HCT116 (cell line): ENCODE data around the gene SVBP. TPM values are rescaled to one million over a fixed set of nuclear protein-coding genes. Genes with fewer than 3 reads are reported as not detected.
A peak's percentile ranks its signal among the peaks of the same experiment; 100 is the strongest.

Experiments used
- ATAC-seq: fragments of 200-7000 bp; cut with Tn5 transposase; 2 replicates; pipeline ENCODE4 v1.9.1; 2020; ENCODE audit warnings: mild to moderate bottlenecking, moderate library complexity
- BruUV-seq: library from RNA; stranded (reverse); fragments of 400-500 nt; replicated peaks from 2 replicates; lab custom pipeline; 2021; lab: Mats Ljungman, UMichigan
- CTCF ChIA-PET: fragments of 300-600 bp; sonication (Branson Sonifier 250); formaldehyde crosslinking; loops from one replicate; lab custom pipeline; 2021; ENCODE audit warnings: antibody characterized with exemption; lab: Charles Lee
- POLR2A ChIA-PET: fragments of 300-600, 350-600 bp; sonication (Branson Sonifier 250); formaldehyde crosslinking; loops from one replicate; lab custom pipeline; 2021; ENCODE audit warnings: antibody characterized with exemption; lab: Charles Lee
- RAD21 ChIA-PET, 2 experiments: fragments of 300-600 bp; sonication (Branson Sonifier 250); formaldehyde crosslinking; loops; one replicate each; lab custom pipeline; 2023; ENCODE audit warnings: low total read pairs in 2 of 2; ENCODE audit not compliant: uncharacterized antibody in 2 of 2, unreplicated experiment in 2 of 2, low non-redundant PET in 1 of 2; lab: Charles Lee
- DNase-seq: peaks from one replicate; pipeline ENCODE4 v3.0.0-alpha.2; 2010; ENCODE audit warnings: low read depth, low spot score
- H2AFZ ChIP-seq: fragments of 200-600 bp; shearing (Covaris generic), sonication (generic); 2 replicates; pipeline ENCODE4 v1.6.1; 2017; ENCODE audit warnings: low read depth, mixed run types, mixed read lengths, antibody characterized with exemption, low read length; ENCODE audit not compliant: poor library complexity, severe bottlenecking
- H3K27ac ChIP-seq: 2 replicates; pipeline ENCODE4 v1.5.1; 2012; ENCODE audit warnings: low read depth, low read length
- H3K27me3 ChIP-seq: fragments of 200-600 bp; sonication (generic); 2 replicates; pipeline ENCODE4 v1.6.1; 2016; ENCODE audit warnings: mixed run types, low read length, mixed read lengths; ENCODE audit not compliant: insufficient read depth
- H3K36me3 ChIP-seq, 2 experiments: fragments of 200-500 bp in 1 of 2; fragments of 200-600 bp in 1 of 2; sonication (Bioruptor generic) in 1 of 2; sonication (generic) in 1 of 2; 2 replicates each; pipeline versions ENCODE4 v1.5.1 to v1.6.1; 2014 to 2016; ENCODE audit warnings: low read length in 2 of 2, inconsistent platforms in 1 of 2, mixed read lengths in 1 of 2, mixed run types in 1 of 2; ENCODE audit not compliant: insufficient read depth in 2 of 2, control insufficient read depth in 1 of 2
- H3K4me1 ChIP-seq, 2 experiments: fragments of 200-600 bp in 1 of 2; sonication (generic) in 1 of 2; 2 replicates each; pipeline versions ENCODE4 v1.5.1 to v1.6.1; 2012 to 2017; ENCODE audit warnings: low read length in 2 of 2, inconsistent platforms in 1 of 2, mild to moderate bottlenecking in 1 of 2, mixed read lengths in 1 of 2, mixed run types in 1 of 2, moderate library complexity in 1 of 2; ENCODE audit not compliant: insufficient read depth in 2 of 2, control insufficient read depth in 1 of 2
- H3K4me2 ChIP-seq: fragments of 200-600 bp; sonication (generic); 2 replicates; pipeline ENCODE4 v1.6.1; 2017; ENCODE audit warnings: mixed run types, low read length, mixed read lengths
- H3K4me3 ChIP-seq, 2 experiments: fragments of 200-600 bp in 1 of 2; sonication (generic) in 1 of 2; replicated peaks in 1 of 2; 2 replicates each; pipeline ENCODE4 v1.5.1; 2011 to 2016; ENCODE audit warnings: low read length in 2 of 2, control low read depth in 1 of 2, low read depth in 1 of 2, mild to moderate bottlenecking in 1 of 2, mixed read lengths in 1 of 2, mixed run types in 1 of 2
- H3K79me2 ChIP-seq: fragments of 200-600 bp; sonication (generic); 2 replicates; pipeline ENCODE4 v1.6.1; 2017; ENCODE audit warnings: mild to moderate bottlenecking, mixed run types, low read length, moderate library complexity, mixed read lengths; ENCODE audit not compliant: insufficient read depth
- H3K9ac ChIP-seq: fragments of 200-600 bp; sonication (generic); 2 replicates; pipeline ENCODE4 v1.6.1; 2016; ENCODE audit warnings: low read length, mixed read lengths
- H3K9me2 ChIP-seq: fragments of 200-600 bp; sonication (generic), shearing (Covaris generic); 2 replicates; pipeline ENCODE4 v1.6.1; 2017; ENCODE audit warnings: mixed run types, mild to moderate bottlenecking, moderate library complexity; ENCODE audit not compliant: insufficient read depth
- H3K9me3 ChIP-seq, 2 experiments: fragments of 200-500 bp in 1 of 2; fragments of 200-600 bp in 1 of 2; sonication (Bioruptor generic) in 1 of 2; sonication (generic) in 1 of 2; 2 replicates each; pipeline ENCODE4 v1.6.1; 2014 to 2017; ENCODE audit warnings: low read length in 2 of 2, mixed read lengths in 2 of 2, inconsistent platforms in 1 of 2, low read depth in 1 of 2, mild to moderate bottlenecking in 1 of 2, mixed run types in 1 of 2, moderate library complexity in 1 of 2; ENCODE audit not compliant: control insufficient read depth in 1 of 2, insufficient read depth in 1 of 2
- H4K20me1 ChIP-seq: fragments of 200-600 bp; sonication (generic), shearing (Covaris generic); 2 replicates; pipeline ENCODE4 v1.6.1; 2017; ENCODE audit warnings: mixed run types, mild to moderate bottlenecking, moderate library complexity; ENCODE audit not compliant: insufficient read depth
- ATF3 ChIP-seq: IDR thresholded peaks from 2 replicates; pipeline ENCODE4 v1.6.1; 2012
- CEBPB ChIP-seq: IDR thresholded peaks from 2 replicates; pipeline ENCODE4 v1.6.1; 2012; ENCODE audit warnings: low read depth
- EGR1 ChIP-seq: IDR thresholded peaks from 2 replicates; pipeline ENCODE4 v1.6.1; 2012; ENCODE audit warnings: low read depth
- ELF1 ChIP-seq: IDR thresholded peaks from 2 replicates; pipeline ENCODE4 v1.6.1; 2012; ENCODE audit warnings: low read depth, borderline replicate concordance
- EZH2 ChIP-seq: fragments of 200-600 bp; sonication (generic); IDR thresholded peaks from 2 replicates; pipeline ENCODE4 v1.6.1; 2017; ENCODE audit warnings: antibody characterized with exemption, mixed run types
- FOSL1 ChIP-seq: IDR thresholded peaks from 2 replicates; pipeline ENCODE4 v1.6.1; 2012; ENCODE audit warnings: low read depth
- POLR2A ChIP-seq: IDR thresholded peaks from 2 replicates; pipeline ENCODE4 v1.7.0; 2011; ENCODE audit warnings: borderline replicate concordance; ENCODE audit not compliant: insufficient read depth, insufficient read length; ENCODE audit errors: extremely low read depth
- RAD21 ChIP-seq: IDR thresholded peaks from 2 replicates; pipeline ENCODE4 v1.6.1; 2012; ENCODE audit warnings: low read depth, mild to moderate bottlenecking
- REST ChIP-seq: IDR thresholded peaks from 2 replicates; pipeline ENCODE4 v1.6.1; 2012; ENCODE audit warnings: low read depth
- SIN3A ChIP-seq: IDR thresholded peaks from 2 replicates; pipeline ENCODE4 v1.6.1; 2012; ENCODE audit warnings: low read depth
- SP1 ChIP-seq: IDR thresholded peaks from 2 replicates; pipeline ENCODE4 v1.6.1; 2012; ENCODE audit warnings: low read depth
- SRF ChIP-seq: IDR thresholded peaks from 2 replicates; pipeline ENCODE4 v1.6.1; 2012; ENCODE audit warnings: low read depth
- ZBTB33 ChIP-seq: IDR thresholded peaks from 2 replicates; pipeline ENCODE4 v1.6.1; 2011; ENCODE audit warnings: mild to moderate bottlenecking, low read length, moderate library complexity; ENCODE audit not compliant: insufficient replicate concordance; ENCODE audit errors: extremely low read depth
- ZFX ChIP-seq: fragments of 450-650 bp; IDR thresholded peaks from 2 replicates; pipeline ENCODE4 v1.6.1; 2017
- intact Hi-C: fragments of 100-400 bp; cut with micrococcal nuclease; formaldehyde crosslinking; loops from 2 replicates; pipeline ENCODE4 v1.10.0; 2022
- total RNA-seq: library from RNA; stranded (reverse); gene quantifications from one replicate; pipeline ENCODE4 v1.2.1, GENCODE V29; 2021; ENCODE audit not compliant: unreplicated experiment

SVBP gene
- total RNA-seq, 1 experiment from 2014 or later: 14.4 TPM

GRCh38 chr1:42767510-42768000, 49.6 kb downstream of the SVBP start:
- H3K4me3 ChIP-seq: peak overlapping the region; percentile 76 to 84
- peak; percentile 28 for ATAC-seq
- intact Hi-C loops: loop anchor here (10.0 kb wide), 1 partner anchor 1423 kb away; no protein-coding TSS in a partner anchor

More at GRCh38 chr1:42767510-42768000, 49.6 kb downstream of the SVBP start:
- DNase-seq: no peak
- POLR2A ChIA-PET: interaction anchor here (1.4 to 1.9 kb wide), 2 partner anchors 11 to 85 kb away, joined by 4 to 5 read pairs; partner anchors contain the start of gene YBX1
- no peak overlapping the region for H2AFZ ChIP-seq
- peak overlapping the region; percentile 77 for H3K4me2 ChIP-seq
- H3K79me2 ChIP-seq: peaks cover 19% of the 10 kb centered on the region
- no TSS peak for BruUV-seq
- peaks cover 11 to 18% of the 10 kb centered on the region in 2 experiments; a peak in 3 of 4 replicates for H3K4me1 ChIP-seq
- peak overlapping the region; percentile 81 for H3K9ac ChIP-seq
- TF ChIP-seq ZFX: no peak
- TF ChIP-seq SP1: no peak
- TF ChIP-seq ATF3: no peak
- no peak for TF ChIP-seq SRF
- TF ChIP-seq SIN3A: no peak
- no peak for TF ChIP-seq REST
- no peak for TF ChIP-seq RAD21
- no peak for TF ChIP-seq EZH2
- TF ChIP-seq POLR2A: no peak
- no peak for TF ChIP-seq ZBTB33
- TF ChIP-seq ELF1: no peak
- no peak for TF ChIP-seq EGR1
- TF ChIP-seq FOSL1: no peak
- no peak for TF ChIP-seq CEBPB
- TF ChIP-seq, all 23 proteins: peak for 0
- Histone ChIP-seq H3K27me3 (no peaks in the 10 kb centered on the region), H3K36me3 (no peaks in the 10 kb centered on the region), H4K20me1 (no peaks in the 10 kb centered on the region; the same call in 1 of the 2 replicates), H3K9me2 (no peaks in the 10 kb centered on the region), H3K27ac (peak overlapping the region; percentile 69), H3K9me3 (no peaks in the 10 kb centered on the region)
- ChIA-PET RAD21 (interaction anchor here (1.0 to 1.7 kb wide), 2 partner anchors 306 kb away, joined by 6 to 8 read pairs; no protein-coding TSS in a partner anchor), CTCF (interaction anchor here (0.7 to 3.4 kb wide), 8 partner anchors 9 to 306 kb away, joined by 3 to 25 read pairs (median 8); partner anchors contain the start of gene ZNF691)
